ELR (cell line): ENCODE results near the gene ZNF154.
"Not testable (repeated sequence)": the region's sequence is repeated elsewhere in the genome, so short reads cannot be mapped to it uniquely, and the experiment has no call there.

ENCODE experiments used
- DNase-seq: peaks from one replicate; pipeline ENCODE4 v3.0.0-alpha.2; 2015; ENCODE audit warnings: low read depth

Gene ZNF154

GRCh38 chr19:57708641-57709361, at the start of gene ZNF154:
Gene ZNF154, minus strand, starts transcription at chr19:57709204. Its CDS starts 233 bp downstream, at chr19:57708971.
- DNase-seq: no peak

GRCh38 chr19:57757941-57758340, 48.9 kb upstream of the ZNF154 start:
- DNase-seq: no peak

- DNase-seq: no peak
These were observed 46.0 kb upstream of the ZNF154 start for GRCh38 chr19:57755031-57755430.

GRCh38 chr19:57754091-57754673, 45.2 kb upstream of the ZNF154 start:
- DNase-seq: no peak

- no peak for DNase-seq
These were observed 39.0 kb upstream of the ZNF154 start for GRCh38 chr19:57748029-57748428.

- peak; percentile 14 for DNase-seq
These were observed 38.4 kb upstream of the ZNF154 start for GRCh38 chr19:57747472-57747807.

GRCh38 chr19:57746580-57747471, 37.8 kb upstream of the ZNF154 start, which contains the start of gene ZNF776:
Gene ZNF776, plus strand, starts transcription at chr19:57746815. Its CDS starts 244 bp downstream, at chr19:57747059.
- DNase-seq: peak; percentile 95

GRCh38 chr19:57738770-57739169, 29.8 kb upstream of the ZNF154 start:
- not testable (repeated sequence) for DNase-seq

- DNase-seq: peak; percentile 65
These were observed 29.3 kb upstream of the ZNF154 start for GRCh38 chr19:57738320-57738719.

- DNase-seq: no peak
These were observed 11.9 kb upstream of the ZNF154 start for GRCh38 chr19:57720878-57721277.

- no peak for DNase-seq
These were observed 11.0 kb upstream of the ZNF154 start for GRCh38 chr19:57719901-57720519.

GRCh38 chr19:57719424-57719823, 10.4 kb upstream of the ZNF154 start:
- no peak for DNase-seq

GRCh38 chr19:57712222-57712621, 3.2 kb upstream of the ZNF154 start:
- no peak for DNase-seq

GRCh38 chr19:57709616-57710015, 612 bp upstream of the ZNF154 start:
- no peak for DNase-seq

- no peak for DNase-seq
These were observed 2.7 kb downstream of the ZNF154 start for GRCh38 chr19:57706346-57706745.

GRCh38 chr19:57701625-57702024, 7.4 kb downstream of the ZNF154 start:
- no peak for DNase-seq

GRCh38 chr19:57689750-57690149, 19.3 kb downstream of the ZNF154 start:
- DNase-seq: no peak

- no peak for DNase-seq
These were observed 20.8 kb downstream of the ZNF154 start for GRCh38 chr19:57688011-57688763.

- no peak for DNase-seq
These were observed 21.5 kb downstream of the ZNF154 start for GRCh38 chr19:57687363-57688010.

- no peak for DNase-seq
These were observed 22.3 kb downstream of the ZNF154 start for GRCh38 chr19:57686727-57687126.

- no peak for DNase-seq
These were observed 26.7 kb downstream of the ZNF154 start for GRCh38 chr19:57682226-57682766.
